K562 (cell line): Measurements from ENCODE around the gene CASKIN1. TPM values are rescaled to one million over a fixed set of nuclear protein-coding genes. Genes with fewer than 3 reads are reported as not detected.
A peak's percentile ranks its signal among the peaks of the same experiment; 100 is the strongest.

Source experiments
- ATAC-seq: fragments of 200-7000 bp; cut with Tn5 transposase; 3 replicates; pipeline ENCODE4 v1.9.1; 2020; ENCODE audit warnings: moderate library complexity
- BruUV-seq: library from RNA; stranded (reverse); fragments of 400-500 nt; replicated peaks from 2 replicates; lab custom pipeline; 2021; lab: Mats Ljungman, UMichigan
- CTCF ChIA-PET: fragments of 300-600 bp; formaldehyde crosslinking; extraction: SDS; loops from one replicate; lab custom pipeline; 2021; ENCODE audit warnings: low intra/inter-chr PET ratio; lab: Yijun Ruan, JAX
- POLR2A ChIA-PET: fragments of 300-600, 350-650 bp; sonication (Branson Sonifier 250); formaldehyde crosslinking; extraction: SDS; loops from one replicate; lab custom pipeline; 2021; ENCODE audit warnings: antibody characterized with exemption, inconsistent platforms; lab: Yijun Ruan, JAX
- DNase-seq, 4 experiments: peaks; one replicate each; pipeline versions ENCODE4 v3.0.0 to v3.0.0-alpha.2; 2011 to 2018; ENCODE audit warnings: low spot score in 3 of 4, mixed read lengths in 3 of 4; ENCODE audit errors: extremely low read depth in 1 of 4
- FAIRE-seq: peaks from 2 replicates; lab custom pipeline; 2011; peaks lifted over from hg19 to GRCh38; lab: Jason Lieb, UNC
- H2AFZ ChIP-seq: 2 replicates; pipeline ENCODE4 v1.6.0; 2011; ENCODE audit warnings: low read depth, low read length, control low read depth, inconsistent platforms
- H3K27ac ChIP-seq: fragments of 200-600 bp; 3 replicates; pipeline ENCODE4 v1.8.0; 2011; ENCODE audit warnings: low read depth, mild to moderate bottlenecking, control low read depth, inconsistent platforms, low read length, moderate library complexity, mixed read lengths; ENCODE audit errors: extremely low read depth
- H3K27me3 ChIP-seq, 2 experiments: fragments of 300-600 bp in 1 of 2; 2 replicates in 1 of 2; 3 replicates in 1 of 2; pipeline versions ENCODE4 v1.6.0 to v1.8.0; 2011; ENCODE audit warnings: inconsistent platforms in 2 of 2, low read length in 2 of 2, mild to moderate bottlenecking in 1 of 2, mixed read lengths in 1 of 2, moderate library complexity in 1 of 2; ENCODE audit not compliant: control insufficient read depth in 2 of 2, insufficient read depth in 2 of 2
- H3K36me3 ChIP-seq: fragments of 300-600 bp; 3 replicates; pipeline ENCODE4 v1.8.0; 2011; ENCODE audit warnings: mild to moderate bottlenecking, low read length, inconsistent platforms; ENCODE audit not compliant: control insufficient read depth, insufficient read depth
- H3K4me1 ChIP-seq, 2 experiments: fragments of 200-600 bp in 1 of 2; replicated peaks in 1 of 2; 2 replicates in 1 of 2; 3 replicates in 1 of 2; pipeline versions ENCODE4 v1.5.1 to v1.8.0; 2011; ENCODE audit warnings: inconsistent platforms in 2 of 2, low read length in 2 of 2, mild to moderate bottlenecking in 1 of 2, mixed read lengths in 1 of 2, moderate library complexity in 1 of 2; ENCODE audit not compliant: control insufficient read depth in 2 of 2, insufficient read depth in 2 of 2
- H3K4me2 ChIP-seq: 2 replicates; pipeline ENCODE4 v1.6.1; 2011; ENCODE audit warnings: low read length, control low read depth, inconsistent platforms, mixed read lengths; ENCODE audit not compliant: insufficient read depth
- H3K4me3 ChIP-seq: fragments of 200-600 bp; sonication (generic), shearing (Covaris generic); 2 replicates; pipeline ENCODE4 v1.5.1; 2016; ENCODE audit warnings: control low read depth, inconsistent platforms
- H3K79me2 ChIP-seq: fragments of 200-600 bp; 3 replicates; pipeline ENCODE4 v1.8.0; 2011; ENCODE audit warnings: low read length, inconsistent platforms; ENCODE audit not compliant: control insufficient read depth, insufficient read depth
- H3K9ac ChIP-seq, 2 experiments: 2 replicates each; pipeline versions ENCODE4 v1.6.0 to v1.6.1; 2011; ENCODE audit warnings: low read depth in 2 of 2, low read length in 2 of 2, control low read depth in 1 of 2, inconsistent platforms in 1 of 2, mild to moderate bottlenecking in 1 of 2, mixed read lengths in 1 of 2; ENCODE audit not compliant: insufficient read depth in 1 of 2
- H3K9me1 ChIP-seq: one replicate; pipeline ENCODE4 v1.6.0; 2011; ENCODE audit warnings: inconsistent platforms, mild to moderate bottlenecking, low read length, moderate library complexity; ENCODE audit not compliant: control insufficient read depth, insufficient read depth
- H3K9me3 ChIP-seq: replicated peaks from 2 replicates; pipeline ENCODE4 v1.5.1; 2011; ENCODE audit warnings: low read depth, low read length, inconsistent platforms; ENCODE audit not compliant: control insufficient read depth, insufficient read depth
- H4K20me1 ChIP-seq: replicated peaks from 2 replicates; pipeline ENCODE4 v1.6.1; 2011; ENCODE audit warnings: low read length, inconsistent platforms, mixed read lengths; ENCODE audit not compliant: control insufficient read depth, insufficient read depth
- BCOR ChIP-seq: fragments of 450-650 bp; IDR thresholded peaks from 2 replicates; pipeline ENCODE4 v1.6.1; 2016
- HDAC8 ChIP-seq: fragments of 450-650 bp; IDR thresholded peaks from 2 replicates; pipeline ENCODE4 v1.6.1; 2016; ENCODE audit warnings: mild to moderate bottlenecking, missing genetic modification characterization, moderate library complexity, missing compliant biosample characterization
- HLTF ChIP-seq: fragments of 450-650 bp; IDR thresholded peaks from 2 replicates; pipeline ENCODE4 v1.6.1; 2016
- HNRNPH1 ChIP-seq: fragments of 200-400 bp; formaldehyde crosslinking; optimal IDR thresholded peaks from 2 replicates; pipeline ENCODE3; 2017; ENCODE audit warnings: low read depth, mild to moderate bottlenecking, low read length, moderate library complexity
- MYBL2 ChIP-seq, 2 experiments: fragments of 450-650 bp in 1 of 2; sonication (generic) in 1 of 2; formaldehyde crosslinking in 1 of 2; IDR thresholded peaks; 2 replicates each; pipeline versions ENCODE4 v1.6.1 to v1.8.1; 2017 to 2022; ENCODE audit warnings: borderline replicate concordance in 1 of 2, inconsistent platforms in 1 of 2, low read depth in 1 of 2, mild to moderate bottlenecking in 1 of 2, missing genetic modification reagents in 1 of 2, moderate library complexity in 1 of 2
- MYNN ChIP-seq, 2 experiments: sonication (generic); formaldehyde crosslinking in 1 of 2; IDR thresholded peaks; 2 replicates each; pipeline versions ENCODE4 v1.5.0 to v1.6.1; 2016 to 2020; ENCODE audit warnings: antibody characterized with exemption in 1 of 2, missing genetic modification reagents in 1 of 2
- NONO ChIP-seq, 2 experiments: fragments of 200-400 bp in 1 of 2; fragments of 450-650 bp in 1 of 2; formaldehyde crosslinking in 1 of 2; IDR thresholded peaks; 2 replicates each; pipeline ENCODE4 v1.6.1; 2017; ENCODE audit warnings: low read depth in 2 of 2, mild to moderate bottlenecking in 2 of 2, moderate library complexity in 2 of 2, low read length in 1 of 2
- PHB2 ChIP-seq: fragments of 450-650 bp; IDR thresholded peaks from 2 replicates; pipeline ENCODE4 v1.6.1; 2017; ENCODE audit warnings: low read depth
- PTRF ChIP-seq: fragments of 450-650 bp; IDR thresholded peaks from 2 replicates; pipeline ENCODE4 v1.6.1; 2016; ENCODE audit warnings: mild to moderate bottlenecking, missing genetic modification characterization, missing compliant biosample characterization
- SREBF2 ChIP-seq: sonication (generic); formaldehyde crosslinking; IDR thresholded peaks from 2 replicates; pipeline ENCODE4 v1.4.0; 2020; ENCODE audit warnings: mild to moderate bottlenecking, missing genetic modification reagents
- TAF1 ChIP-seq: IDR thresholded peaks from 2 replicates; pipeline ENCODE4 v1.6.1; 2011; ENCODE audit warnings: mild to moderate bottlenecking, low read length, moderate library complexity; ENCODE audit not compliant: insufficient read depth, control insufficient read depth, severe bottlenecking; ENCODE audit errors: extremely low read depth
- ZBTB12 ChIP-seq: fragments of 250-450 bp; sonication (Bioruptor Pico); IDR thresholded peaks from 2 replicates; pipeline ENCODE4 v1.4.0; 2020
- ZC3H11A ChIP-seq: IDR thresholded peaks from 2 replicates; pipeline ENCODE4 v1.6.1; 2012; ENCODE audit warnings: low read depth, low read length, improper control_type of control experiment
- ZC3H4 ChIP-seq: sonication (generic); formaldehyde crosslinking; IDR thresholded peaks from 2 replicates; pipeline ENCODE4 v1.9.0; 2021; ENCODE audit warnings: missing genetic modification reagents, borderline replicate concordance
- ZNF165 ChIP-seq: fragments of 250-450 bp; sonication (Bioruptor Pico); IDR thresholded peaks from 2 replicates; pipeline ENCODE4 v1.4.0; 2020; ENCODE audit warnings: borderline replicate concordance
- ZNF239 ChIP-seq: fragments of 250-450 bp; sonication (Bioruptor Pico); IDR thresholded peaks from 2 replicates; pipeline ENCODE4 v1.4.0; 2020; ENCODE audit warnings: mild to moderate bottlenecking
- WGBS: fragments of 100-300 bp; shearing (Covaris generic); methylation state at CpG from one replicate; pipeline ENCODE4 v1.1.6; 2016; ENCODE audit warnings: low coverage, mixed read lengths; ENCODE audit not compliant: insufficient coverage; ENCODE audit errors: missing lambda C conversion rate; 5-methylcytosine and 5-hydroxymethylcytosine counted together
- in situ Hi-C: fragments of 300-500 bp; cut with MboI; formaldehyde crosslinking; loops from 4 replicates; pipeline ENCODE4 v1.15.0; 2018; ENCODE audit warnings: inconsistent platforms, mixed read lengths
- intact Hi-C: fragments of 100-400 bp; cut with micrococcal nuclease; formaldehyde crosslinking; loops from 2 replicates; pipeline ENCODE4 v1.14.2; 2022
- polyA plus RNA-seq, 8 experiments: library from polyadenylated mRNA; depleted of rRNA in 4 of 8; stranded (reverse) in 5 of 8; unstranded in 3 of 8; fragments of >200 nt; fragmentation: Nextera tagmentation in 2 of 8; fragmentation: Illumina TruSeq in 1 of 8; extraction: Ambion mirVana in 2 of 8; extraction: Trizol in 1 of 8; gene quantifications; 2 replicates each; pipeline versions ENCODE4 v1.2.1 to v1.2.3, GENCODE V29; 2011 to 2014; ENCODE audit warnings: inconsistent platforms in 1 of 8, missing spikeins in 1 of 8
- total RNA-seq, 7 experiments: library from RNA; depleted of rRNA in 6 of 7; stranded (reverse); fragments of >200 nt in 6 of 7; fragmentation: Illumina TruSeq in 2 of 7; extraction: Trizol in 2 of 7; gene quantifications; 2 replicates each; pipeline versions ENCODE4 v1.2.1 to v1.2.3, GENCODE V29; 2011 to 2021; ENCODE audit warnings: low replicate concordance in 1 of 7
- TF ChIP-seq, protein P1 (sequence below): fragments of 250-450 bp; sonication (Bioruptor Pico); IDR thresholded peaks from 2 replicates; pipeline ENCODE4 v1.8.0; 2021; ENCODE audit warnings: moderate library complexity, mild to moderate bottlenecking, inconsistent platforms

The CASKIN1 gene
- total and polyA plus RNA-seq, 9 of the 15 experiments (the other 6 are each of a cell fraction or from before 2014, with no cell fraction given): 0.15 to 4.5 (median 1.5) TPM; not detected in 2

GRCh38 chr16:2151188-2152091 lies 45.0 kb downstream of the CASKIN1 start:
- Histone ChIP-seq H3K9me3 (no peaks in the 10 kb centered on the region), H3K36me3 (peaks cover 38% of the 10 kb centered on the region), H3K4me2 (peak overlapping the region; percentile 96), H3K9ac (peak overlapping the region; percentile 90 to 100), H4K20me1 (peaks cover 49% of the 10 kb centered on the region), H3K4me1 (peaks cover 30 to 67% of the 10 kb centered on the region in 2 experiments), H3K4me3 (peak overlapping the region; percentile 55; the same call in 1 of the 2 replicates), H3K79me2 (peaks cover 51% of the 10 kb centered on the region), H3K27ac (peak overlapping the region; percentile 82), H2AFZ (no peak overlapping the region), H3K27me3 (no peaks in the 10 kb centered on the region), H3K9me1 (peaks cover 21% of the 10 kb centered on the region)
- FAIRE-seq: no peak
- CTCF ChIA-PET: no interaction called here
- WGBS: 34% methylated on average over 12 of the region's 13 CpGs
- DNase-seq: peak in 2 of 4 experiments; percentile 28 to 70
- intact Hi-C loops: no loop called here
- no peak for ATAC-seq
- no TSS peak for BruUV-seq
- POLR2A ChIA-PET: interaction anchor here (0.6 to 5.1 kb wide), 12 partner anchors 11 to 208 kb away, joined by 3 to 44 read pairs (median 3); partner anchors contain the start of genes ECI1, NTHL1, RNF151 and RPS2
- in situ Hi-C loops: no loop called here
- peak; percentile 67; the same call in 1 of the 2 replicates for TF ChIP-seq MYNN (IDR thresholded peaks at IDR 0.05)
- no peak for TF ChIP-seq MYNN (CRISPR knock-in tag; IDR thresholded peaks at IDR 0.05)
- no peak for TF ChIP-seq HDAC8 (tag)
- TF ChIP-seq HNRNPH1: no peak
- TF ChIP-seq ZNF239 (CRISPR knock-in tag): no peak
- no peak for TF ChIP-seq ZC3H11A
- TF ChIP-seq TAF1: peak; percentile 13
- peak; percentile 77; the same call in 1 of the 2 replicates for TF ChIP-seq SREBF2
- TF ChIP-seq ZBTB12: no peak
- TF ChIP-seq BCOR: peak; percentile 71
- no peak for TF ChIP-seq ZNF165
- TF ChIP-seq PHB2: no peak; the same call in 1 of the 2 replicates
- TF ChIP-seq, protein P1, sequence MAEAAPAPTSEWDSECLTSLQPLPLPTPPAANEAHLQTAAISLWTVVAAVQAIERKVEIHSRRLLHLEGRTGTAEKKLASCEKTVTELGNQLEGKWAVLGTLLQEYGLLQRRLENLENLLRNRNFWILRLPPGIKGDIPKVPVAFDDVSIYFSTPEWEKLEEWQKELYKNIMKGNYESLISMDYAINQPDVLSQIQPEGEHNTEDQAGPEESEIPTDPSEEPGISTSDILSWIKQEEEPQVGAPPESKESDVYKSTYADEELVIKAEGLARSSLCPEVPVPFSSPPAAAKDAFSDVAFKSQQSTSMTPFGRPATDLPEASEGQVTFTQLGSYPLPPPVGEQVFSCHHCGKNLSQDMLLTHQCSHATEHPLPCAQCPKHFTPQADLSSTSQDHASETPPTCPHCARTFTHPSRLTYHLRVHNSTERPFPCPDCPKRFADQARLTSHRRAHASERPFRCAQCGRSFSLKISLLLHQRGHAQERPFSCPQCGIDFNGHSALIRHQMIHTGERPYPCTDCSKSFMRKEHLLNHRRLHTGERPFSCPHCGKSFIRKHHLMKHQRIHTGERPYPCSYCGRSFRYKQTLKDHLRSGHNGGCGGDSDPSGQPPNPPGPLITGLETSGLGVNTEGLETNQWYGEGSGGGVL: no peak
- TF ChIP-seq NONO (IDR thresholded peaks at IDR 0.05; ENCODE audit: low read depth in 2 of 2, low read length in 1 of 2): no peak
- no peak for TF ChIP-seq HLTF
- no peak for TF ChIP-seq PTRF (tag)
- TF ChIP-seq ZC3H4 (CRISPR knock-in tag): no peak
- TF ChIP-seq MYBL2 (IDR thresholded peaks at IDR 0.05; ENCODE audit: low read depth): no peak
- no peak for TF ChIP-seq MYBL2 (CRISPR knock-in tag; IDR thresholded peaks at IDR 0.05; ENCODE audit: borderline replicate concordance)
